Neural progenitor cell (in vitro differentiated cells): ENCODE data around the gene CERS4. TPM values are rescaled to one million over a fixed set of nuclear protein-coding genes. Genes with fewer than 3 reads are reported as not detected.

ENCODE experiments used
- DNase-seq: peaks from one replicate; pipeline ENCODE4 v3.0.0-alpha.2; 2016; ENCODE audit warnings: low spot score
- H2AFZ ChIP-seq: fragments of 200-600 bp; sonication (generic); replicated peaks from 2 replicates; pipeline ENCODE4 v1.6.1; 2016; ENCODE audit warnings: antibody characterized with exemption
- H3F3A ChIP-seq: fragments of 200-600 bp; sonication (generic); 2 replicates; pipeline ENCODE4 v1.6.1; 2016; ENCODE audit warnings: antibody characterized with exemption, low read depth
- H3K27ac ChIP-seq: fragments of 200-600 bp; sonication (generic); 2 replicates; pipeline ENCODE4 v1.5.1; 2016; ENCODE audit warnings: mild to moderate bottlenecking
- H3K27me3 ChIP-seq: fragments of 200-600 bp; sonication (generic); 2 replicates; pipeline ENCODE4 v1.6.1; 2016; ENCODE audit warnings: mild to moderate bottlenecking, moderate library complexity
- H3K36me3 ChIP-seq: fragments of 200-600 bp; sonication (generic); 2 replicates; pipeline ENCODE4 v1.5.1; 2016
- H3K4me1 ChIP-seq: fragments of 200-600 bp; sonication (generic); 2 replicates; pipeline ENCODE4 v1.6.1; 2016; ENCODE audit warnings: mixed run types
- H3K4me2 ChIP-seq: fragments of 200-600 bp; sonication (generic); 2 replicates; pipeline ENCODE4 v1.6.1; 2016
- H3K4me3 ChIP-seq: fragments of 200-600 bp; sonication (generic); 2 replicates; pipeline ENCODE4 v1.5.1; 2016
- H3K79me2 ChIP-seq: fragments of 200-600 bp; sonication (generic); 2 replicates; pipeline ENCODE4 v1.6.1; 2016; ENCODE audit warnings: low read depth
- H3K9ac ChIP-seq: fragments of 200-600 bp; sonication (generic); 2 replicates; pipeline ENCODE4 v1.6.1; 2016
- H3K9me3 ChIP-seq: fragments of 200-600 bp; sonication (generic); 2 replicates; pipeline ENCODE4 v1.5.1; 2016; ENCODE audit warnings: low read depth
- H4K20me1 ChIP-seq: fragments of 200-600 bp; sonication (generic); 2 replicates; pipeline ENCODE4 v1.6.1; 2016; ENCODE audit warnings: low read depth
- H3K27ac Mint-ChIP-seq: 3 replicates; pipeline ENCODE4 v1.8.0; 2021; ENCODE audit warnings: mixed read lengths
- H3K27me3 Mint-ChIP-seq: 2 replicates; pipeline ENCODE4 v1.8.0; 2022; ENCODE audit warnings: low read depth, mild to moderate bottlenecking, inconsistent platforms, moderate library complexity, mixed read lengths; ENCODE audit not compliant: insufficient read depth
- H3K36me3 Mint-ChIP-seq: 3 replicates; pipeline ENCODE4 v1.8.0; 2021; ENCODE audit warnings: mixed read lengths
- H3K4me1 Mint-ChIP-seq: 3 replicates; pipeline ENCODE4 v1.8.0; 2021; ENCODE audit warnings: mixed read lengths
- H3K4me3 Mint-ChIP-seq: 3 replicates; pipeline ENCODE4 v1.8.0; 2021; ENCODE audit warnings: mild to moderate bottlenecking, moderate library complexity, mixed read lengths
- H3K9me3 Mint-ChIP-seq: 3 replicates; pipeline ENCODE4 v1.8.0; 2020; ENCODE audit warnings: mixed read lengths
- EZH2 ChIP-seq: fragments of 200-600 bp; sonication (generic); IDR thresholded peaks from 2 replicates; pipeline ENCODE4 v1.6.1; 2017; ENCODE audit warnings: antibody characterized with exemption, mild to moderate bottlenecking, moderate library complexity
- EZH2phosphoT487 ChIP-seq: fragments of 200-600 bp; sonication (generic); IDR thresholded peaks from 2 replicates; pipeline ENCODE4 v1.6.1; 2017; ENCODE audit warnings: antibody characterized with exemption
- total RNA-seq: library from RNA; depleted of rRNA; stranded (reverse); fragments of >200 nt; gene quantifications from 2 replicates; pipeline ENCODE4 v1.2.3, GENCODE V29; 2015; ENCODE audit warnings: low replicate concordance
- TF ChIP-seq, protein P1 (sequence below): fragments of 200-600 bp; sonication (generic); IDR thresholded peaks from 2 replicates; pipeline ENCODE4 v1.5.1; 2017; ENCODE audit warnings: antibody characterized with exemption, mild to moderate bottlenecking

The CERS4 gene
- total RNA-seq, 1 donor from 2014 or later: 34.1 TPM

DNA sequence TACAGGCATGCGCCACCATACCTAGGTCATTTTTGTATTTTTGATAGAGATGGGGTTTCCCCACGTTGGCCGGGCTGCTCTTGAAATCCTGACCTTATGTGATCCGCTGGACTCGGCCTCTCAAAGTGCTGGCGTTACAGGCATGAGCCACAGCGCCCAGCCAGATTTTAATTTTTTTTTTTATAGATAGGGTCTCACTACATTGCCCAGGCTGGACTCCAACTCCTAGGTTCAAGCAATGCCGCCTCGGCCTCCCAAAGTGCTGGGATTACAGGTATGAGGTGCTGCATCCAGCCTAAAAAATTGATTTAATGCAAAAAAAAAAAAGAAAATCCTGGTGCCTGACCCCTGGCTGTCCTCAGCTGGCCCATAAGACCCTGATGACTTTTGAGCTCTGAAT, 24.9 kb upstream of the CERS4 start:
- no peak overlapping the region for H2AFZ ChIP-seq
- Mint-ChIP-seq H3K36me3 (no peaks in the 10 kb centered on the region), H3K9me3 (no peaks in the 10 kb centered on the region), H3K27me3 (peaks cover 10% of the 10 kb centered on the region), H3K27ac (no peak overlapping the region), H3K4me3 (no peak overlapping the region), H3K4me1 (peaks cover 6% of the 10 kb centered on the region)
- H3K9ac ChIP-seq: no peak overlapping the region
- no peaks in the 10 kb centered on the region for H4K20me1 ChIP-seq
- no peaks in the 10 kb centered on the region for H3K36me3 ChIP-seq
- H3K27ac ChIP-seq: no peak overlapping the region
- H3K4me2 ChIP-seq: no peak overlapping the region
- no peaks in the 10 kb centered on the region for H3K27me3 ChIP-seq
- H3F3A ChIP-seq: no peaks in the 10 kb centered on the region
- H3K4me3 ChIP-seq: no peak overlapping the region
- DNase-seq: no peak
- H3K4me1 ChIP-seq: no peaks in the 10 kb centered on the region
- H3K79me2 ChIP-seq: no peaks in the 10 kb centered on the region
- H3K9me3 ChIP-seq: no peaks in the 10 kb centered on the region
- TF ChIP-seq EZH2phosphoT487: no peak
- TF ChIP-seq, protein P1, sequence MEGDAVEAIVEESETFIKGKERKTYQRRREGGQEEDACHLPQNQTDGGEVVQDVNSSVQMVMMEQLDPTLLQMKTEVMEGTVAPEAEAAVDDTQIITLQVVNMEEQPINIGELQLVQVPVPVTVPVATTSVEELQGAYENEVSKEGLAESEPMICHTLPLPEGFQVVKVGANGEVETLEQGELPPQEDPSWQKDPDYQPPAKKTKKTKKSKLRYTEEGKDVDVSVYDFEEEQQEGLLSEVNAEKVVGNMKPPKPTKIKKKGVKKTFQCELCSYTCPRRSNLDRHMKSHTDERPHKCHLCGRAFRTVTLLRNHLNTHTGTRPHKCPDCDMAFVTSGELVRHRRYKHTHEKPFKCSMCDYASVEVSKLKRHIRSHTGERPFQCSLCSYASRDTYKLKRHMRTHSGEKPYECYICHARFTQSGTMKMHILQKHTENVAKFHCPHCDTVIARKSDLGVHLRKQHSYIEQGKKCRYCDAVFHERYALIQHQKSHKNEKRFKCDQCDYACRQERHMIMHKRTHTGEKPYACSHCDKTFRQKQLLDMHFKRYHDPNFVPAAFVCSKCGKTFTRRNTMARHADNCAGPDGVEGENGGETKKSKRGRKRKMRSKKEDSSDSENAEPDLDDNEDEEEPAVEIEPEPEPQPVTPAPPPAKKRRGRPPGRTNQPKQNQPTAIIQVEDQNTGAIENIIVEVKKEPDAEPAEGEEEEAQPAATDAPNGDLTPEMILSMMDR: no peak
- TF ChIP-seq EZH2: no peak

- H3K79me2 ChIP-seq: no peaks in the 10 kb centered on the region
- no peak overlapping the region for H3K4me3 Mint-ChIP-seq
- DNase-seq: no peak
Measured at GRCh38 chr19:8185343-8186068, 23.7 kb upstream of the CERS4 start.

DNA sequence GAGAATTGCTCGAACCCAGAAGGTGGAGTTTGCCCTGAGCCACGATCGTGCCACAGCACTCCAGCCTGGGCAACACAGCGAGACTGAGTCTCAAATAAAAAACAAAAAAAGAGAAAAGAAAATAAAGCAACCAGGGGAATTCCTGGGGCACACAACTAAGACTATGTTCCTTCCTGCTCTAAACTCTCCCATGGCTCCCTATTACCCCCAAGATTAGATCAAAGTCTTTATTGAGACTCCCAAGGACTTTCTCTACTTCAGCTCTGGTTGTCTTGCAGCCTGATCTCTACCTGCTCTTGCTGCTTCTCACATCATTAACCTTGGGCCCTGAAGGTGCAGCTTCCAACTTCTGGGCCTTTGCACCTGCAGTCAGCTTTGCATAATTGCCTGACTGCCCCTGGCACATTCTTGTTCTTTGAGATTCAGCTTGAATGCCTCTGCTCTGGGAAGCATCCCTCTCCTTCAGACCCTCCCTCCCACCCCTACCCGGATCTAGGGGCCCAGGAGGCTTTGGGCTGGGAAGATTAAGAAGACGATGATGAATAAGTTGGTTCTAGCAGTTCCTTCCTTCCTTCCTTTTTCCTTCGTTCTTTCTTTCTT, 16.8 kb upstream of the CERS4 start:
- no peak overlapping the region for H3K27ac Mint-ChIP-seq
- peak; percentile 54 for DNase-seq
- H3K27ac ChIP-seq: no peak overlapping the region
- H3K36me3 Mint-ChIP-seq: no peaks in the 10 kb centered on the region
- H3K4me3 Mint-ChIP-seq: no peak overlapping the region
- H3K4me1 Mint-ChIP-seq: peaks cover 28% of the 10 kb centered on the region
- H4K20me1 ChIP-seq: no peaks in the 10 kb centered on the region
- H3K4me2 ChIP-seq: no peak overlapping the region
- H3K79me2 ChIP-seq: no peaks in the 10 kb centered on the region
- no peaks in the 10 kb centered on the region for H3K27me3 ChIP-seq
- H3K27me3 Mint-ChIP-seq: peaks cover 9% of the 10 kb centered on the region
- no peak overlapping the region for H2AFZ ChIP-seq
- H3K36me3 ChIP-seq: no peaks in the 10 kb centered on the region
- H3F3A ChIP-seq: peaks cover 20% of the 10 kb centered on the region
- no peak overlapping the region for H3K9ac ChIP-seq
- H3K4me3 ChIP-seq: no peak overlapping the region
- H3K9me3 Mint-ChIP-seq: no peaks in the 10 kb centered on the region
- TF ChIP-seq EZH2phosphoT487 (no peak), EZH2 (no peak)
- TF ChIP-seq, protein P1: no peak
- no peaks in the 10 kb centered on the region for H3K9me3 ChIP-seq
- peaks cover 25% of the 10 kb centered on the region for H3K4me1 ChIP-seq

More at GRCh38 chr19:8185343-8186068, 23.7 kb upstream of the CERS4 start:
- H3K27me3 ChIP-seq: no peaks in the 10 kb centered on the region
- no peak overlapping the region for H2AFZ ChIP-seq
- H3K4me1 Mint-ChIP-seq: peaks cover 6% of the 10 kb centered on the region
- no peak overlapping the region for H3K27ac Mint-ChIP-seq
- H3K9me3 Mint-ChIP-seq: no peaks in the 10 kb centered on the region
- H3K9me3 ChIP-seq: no peaks in the 10 kb centered on the region
- TF ChIP-seq EZH2 (no peak), EZH2phosphoT487 (no peak)
- TF ChIP-seq, protein P1: no peak
- H3K4me3 ChIP-seq: no peak overlapping the region
- H3K36me3 Mint-ChIP-seq: no peaks in the 10 kb centered on the region
- H3K9ac ChIP-seq: no peak overlapping the region
- no peaks in the 10 kb centered on the region for H3F3A ChIP-seq
- H4K20me1 ChIP-seq: no peaks in the 10 kb centered on the region
- no peaks in the 10 kb centered on the region for H3K4me1 ChIP-seq
- no peak overlapping the region for H3K27ac ChIP-seq
- no peak overlapping the region for H3K4me2 ChIP-seq
- H3K36me3 ChIP-seq: no peaks in the 10 kb centered on the region
- H3K27me3 Mint-ChIP-seq: peaks cover 12% of the 10 kb centered on the region
